Measurements from ENCODE around the gene PODXL.
A peak's percentile ranks its signal among the peaks of the same experiment; 100 is the strongest.
"Not testable (repeated sequence)": the region's sequence is repeated elsewhere in the genome, so short reads cannot be mapped to it uniquely, and the experiment has no call there.

Gene PODXL

DNA sequence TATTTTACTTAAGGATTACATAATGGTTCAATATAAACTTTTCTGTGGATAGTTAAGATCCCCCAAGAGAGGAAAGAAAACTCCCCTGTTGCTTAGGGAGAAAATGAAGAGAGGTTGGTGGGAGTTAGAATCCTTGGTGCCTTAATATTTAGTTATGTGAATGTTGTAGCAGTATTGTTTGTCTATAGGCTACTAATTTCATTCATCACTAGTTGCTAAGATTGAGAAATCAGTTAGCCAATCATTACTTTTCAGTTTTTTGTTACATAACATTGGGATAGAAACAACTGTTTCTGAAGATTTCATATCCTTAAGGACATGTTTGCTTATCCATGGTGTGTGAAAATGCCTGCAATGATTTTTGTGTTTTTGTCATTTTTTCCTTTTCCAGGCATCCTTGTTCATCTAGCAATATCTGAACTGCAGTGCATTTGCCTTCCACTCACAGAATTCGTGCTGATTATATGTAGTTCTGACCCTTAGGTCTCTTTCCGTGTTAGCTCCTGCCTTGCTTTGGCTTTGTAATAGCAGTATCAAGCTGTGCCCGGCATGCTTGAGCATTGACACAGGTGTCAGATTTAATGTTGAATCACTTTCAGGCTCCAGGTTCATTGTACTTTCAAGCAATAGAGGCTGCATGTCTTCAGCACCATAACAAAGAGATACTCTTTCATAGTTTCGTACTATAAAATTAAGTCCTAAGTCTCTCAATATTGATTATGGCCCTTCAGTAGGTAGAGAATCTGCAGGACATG is 85.0 kb downstream of the PODXL start:
- no peak for DNase-seq
- Histone ChIP-seq H3K4me3 (ENCODE audit: control insufficient read depth in 1 of 7, extremely low read depth in 1 of 7, insufficient read depth in 4 of 7, low read depth in 2 of 7, low read length in 6 of 7) (no peak overlapping the region), H3K9me3 (ENCODE audit: control extremely low read depth in 1 of 5, control insufficient read depth in 4 of 5, insufficient read depth in 2 of 5, low read depth in 1 of 5, low read length in 4 of 5) (peaks cover 0 to 4% (median 0%) of the 10 kb centered on the region in 5 experiments), H3K36me3 (ENCODE audit: control insufficient read depth in 4 of 4, insufficient read depth in 4 of 4, low read length in 3 of 4) (peaks cover 30 to 79% (median 52%) of the 10 kb centered on the region in 4 experiments), H3K27me3 (replicated peaks in 2 of 5; ENCODE audit: control insufficient read depth in 4 of 5, insufficient read depth in 5 of 5, low read length in 4 of 5) (no peaks in the 10 kb centered on the region), H3K27ac (ENCODE audit: insufficient read depth in 1 of 2, low read depth in 1 of 2, low read length in 2 of 2, poor library complexity in 1 of 2, severe bottlenecking in 2 of 2) (no peak overlapping the region), H3K4me1 (ENCODE audit: control extremely low read depth in 1 of 4, control insufficient read depth in 4 of 4, insufficient read depth in 4 of 4, low read length in 3 of 4) (no peaks in the 10 kb centered on the region)
- ChIA-PET POLR2A (no interaction called here), CTCF (interaction anchor here (0.9 kb wide), 1 partner anchor 12 kb away, joined by 3 read pairs; no protein-coding TSS in a partner anchor)
- 92% methylated on average over 2 of the region's 4 CpGs for WGBS (ENCODE audit: insufficient coverage)

DNA sequence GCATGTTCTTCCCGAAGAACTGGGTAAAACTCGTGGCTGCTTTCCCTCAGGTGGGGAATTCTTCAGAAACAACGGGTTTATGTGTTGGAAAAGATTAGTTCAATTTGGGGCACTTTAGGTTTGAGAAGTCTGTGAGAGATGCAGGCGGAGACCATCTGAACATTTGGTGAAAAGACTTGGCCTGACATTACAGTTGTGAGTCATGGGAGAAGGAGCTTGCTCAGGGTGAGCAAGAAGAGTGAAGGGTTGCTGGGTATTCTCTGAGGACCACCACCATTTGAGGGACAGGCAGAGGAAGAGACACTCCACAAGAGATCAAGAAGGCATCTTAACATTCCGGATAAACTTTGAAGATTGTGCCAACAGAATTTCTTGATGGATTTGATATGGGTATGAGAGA is 88.6 kb downstream of the PODXL start:
- Histone ChIP-seq H3K4me1 (ENCODE audit: control extremely low read depth in 1 of 4, control insufficient read depth in 4 of 4, insufficient read depth in 4 of 4, low read length in 3 of 4) (no peaks in the 10 kb centered on the region), H3K9me3 (ENCODE audit: control extremely low read depth in 1 of 5, control insufficient read depth in 4 of 5, insufficient read depth in 2 of 5, low read depth in 1 of 5, low read length in 4 of 5) (no peaks in the 10 kb centered on the region), H3K27ac (ENCODE audit: insufficient read depth in 1 of 2, low read depth in 1 of 2, low read length in 2 of 2, poor library complexity in 1 of 2, severe bottlenecking in 2 of 2) (no peak overlapping the region), H3K4me3 (ENCODE audit: control insufficient read depth in 1 of 7, extremely low read depth in 1 of 7, insufficient read depth in 4 of 7, low read depth in 2 of 7, low read length in 6 of 7) (no peak overlapping the region), H3K36me3 (ENCODE audit: control insufficient read depth in 4 of 4, insufficient read depth in 4 of 4, low read length in 3 of 4) (peaks cover 44 to 76% (median 59%) of the 10 kb centered on the region in 4 experiments), H3K27me3 (replicated peaks in 2 of 5; ENCODE audit: control insufficient read depth in 4 of 5, insufficient read depth in 5 of 5, low read length in 4 of 5) (no peaks in the 10 kb centered on the region)
- POLR2A ChIA-PET, result no interaction called here
- WGBS (ENCODE audit: insufficient coverage), result 100% methylated on average over 4 of the region's 5 CpGs
- CTCF ChIA-PET, result interaction anchor here (1.0 kb wide), 1 partner anchor 21 kb away, joined by 3 read pairs; no protein-coding TSS in a partner anchor
- no peak for DNase-seq

DNA sequence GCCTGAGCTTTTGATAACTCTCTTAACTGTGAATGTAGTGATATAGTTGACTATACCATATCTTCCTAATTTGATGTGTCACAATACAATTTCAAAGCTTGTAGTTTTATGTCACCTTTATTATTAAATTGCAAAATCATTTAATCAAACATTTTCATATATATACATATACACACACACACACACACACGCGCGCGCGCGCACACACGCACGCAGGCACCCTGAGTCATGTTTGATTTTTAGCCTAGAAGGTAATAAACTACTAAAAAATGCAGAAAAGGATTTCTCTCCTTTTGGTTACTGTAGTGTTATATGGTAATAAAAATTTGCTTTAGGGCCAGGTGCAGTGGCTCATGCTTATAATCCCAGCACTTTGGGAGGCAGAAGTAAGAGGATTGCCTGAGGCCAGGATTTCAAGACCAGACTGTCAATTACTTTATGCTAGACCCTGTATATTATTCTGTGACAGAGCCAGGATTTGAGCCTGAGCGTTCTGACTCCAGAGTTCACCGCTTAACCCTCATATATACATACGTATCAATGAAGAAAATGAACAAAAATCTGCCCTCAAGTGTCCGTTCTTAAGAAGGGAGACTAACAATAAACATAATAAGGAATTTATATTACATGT is 89.6 kb downstream of the PODXL start:
- Histone ChIP-seq H3K27ac (ENCODE audit: insufficient read depth in 1 of 2, low read depth in 1 of 2, low read length in 2 of 2, poor library complexity in 1 of 2, severe bottlenecking in 2 of 2) (no peak overlapping the region), H3K4me3 (ENCODE audit: control insufficient read depth in 1 of 7, extremely low read depth in 1 of 7, insufficient read depth in 4 of 7, low read depth in 2 of 7, low read length in 6 of 7) (no peak overlapping the region), H3K36me3 (ENCODE audit: control insufficient read depth in 4 of 4, insufficient read depth in 4 of 4, low read length in 3 of 4) (peaks cover 39 to 74% (median 56%) of the 10 kb centered on the region in 4 experiments), H3K27me3 (replicated peaks in 2 of 5; ENCODE audit: control insufficient read depth in 4 of 5, insufficient read depth in 5 of 5, low read length in 4 of 5) (no peaks in the 10 kb centered on the region), H3K9me3 (ENCODE audit: control extremely low read depth in 1 of 5, control insufficient read depth in 4 of 5, insufficient read depth in 2 of 5, low read depth in 1 of 5, low read length in 4 of 5) (no peaks in the 10 kb centered on the region), H3K4me1 (ENCODE audit: control extremely low read depth in 1 of 4, control insufficient read depth in 4 of 4, insufficient read depth in 4 of 4, low read length in 3 of 4) (no peaks in the 10 kb centered on the region)
- ChIA-PET CTCF (no interaction called here), POLR2A (interaction anchor here (0.6 kb wide), 1 partner anchor 11 kb away, joined by 3 read pairs; no protein-coding TSS in a partner anchor)
- no CpG with 5 or more reads among the region's 12 CpGs for WGBS (ENCODE audit: insufficient coverage)
- DNase-seq, result peak in 2 of 3 donors; percentile 5 to 9

DNA sequence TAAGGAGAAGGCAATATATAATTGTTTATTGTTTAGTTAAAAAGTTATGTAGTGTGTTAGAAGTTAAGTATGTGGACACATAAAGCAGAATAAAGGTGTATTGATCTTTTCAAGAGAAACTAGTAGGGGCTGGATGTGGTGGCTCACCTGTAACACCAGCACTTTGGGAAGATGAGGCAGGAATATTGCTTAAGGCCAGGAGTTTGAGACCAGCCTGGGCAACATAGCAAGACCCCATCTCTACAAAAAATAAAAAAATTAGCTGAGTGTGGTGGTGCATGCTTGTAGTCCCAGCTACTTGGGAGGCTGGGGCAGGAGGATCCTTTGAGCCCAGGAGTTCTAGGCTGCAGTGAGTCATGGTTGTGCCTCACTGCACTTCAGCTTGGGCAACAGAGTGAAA is 93.7 kb downstream of the PODXL start:
- H3K27me3 ChIP-seq (replicated peaks in 2 of 5; ENCODE audit: control insufficient read depth in 4 of 5, insufficient read depth in 5 of 5, low read length in 4 of 5); H3K4me1 ChIP-seq (ENCODE audit: control extremely low read depth in 1 of 4, control insufficient read depth in 4 of 4, insufficient read depth in 4 of 4, low read length in 3 of 4); DNase-seq; H3K4me3 ChIP-seq (ENCODE audit: control insufficient read depth in 1 of 7, extremely low read depth in 1 of 7, insufficient read depth in 4 of 7, low read depth in 2 of 7, low read length in 6 of 7); POLR2A ChIA-PET; H3K27ac ChIP-seq (ENCODE audit: insufficient read depth in 1 of 2, low read depth in 1 of 2, low read length in 2 of 2, poor library complexity in 1 of 2, severe bottlenecking in 2 of 2); CTCF ChIA-PET; H3K9me3 ChIP-seq (ENCODE audit: control extremely low read depth in 1 of 5, control insufficient read depth in 4 of 5, insufficient read depth in 2 of 5, low read depth in 1 of 5, low read length in 4 of 5): not testable (repeated sequence)
- peaks cover 19 to 54% (median 37%) of the 10 kb centered on the region in 4 experiments for H3K36me3 ChIP-seq (ENCODE audit: control insufficient read depth in 4 of 4, insufficient read depth in 4 of 4, low read length in 3 of 4)

DNA sequence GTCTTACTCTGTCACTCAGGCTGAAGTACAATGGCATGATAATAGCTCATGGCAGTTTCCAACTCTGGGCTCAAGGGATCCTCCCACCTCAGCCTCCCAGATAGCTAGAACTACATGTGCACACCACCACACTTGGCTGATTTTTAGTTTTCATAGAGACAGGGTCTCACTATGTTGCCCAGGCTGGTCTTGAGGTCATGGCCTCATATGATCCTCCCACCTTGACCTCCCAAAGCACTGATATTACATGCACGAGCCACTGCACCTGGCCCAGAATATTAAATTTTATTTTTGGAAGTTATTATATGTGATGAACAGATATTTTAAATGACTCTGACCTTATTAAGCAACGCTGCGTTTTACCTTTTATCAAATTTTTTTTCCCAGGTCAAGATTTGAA is 94.4 kb downstream of the PODXL start:
- WGBS (ENCODE audit: insufficient coverage), result no CpG with 5 or more reads among the region's 3 CpGs
- POLR2A ChIA-PET, result no interaction called here

DNA sequence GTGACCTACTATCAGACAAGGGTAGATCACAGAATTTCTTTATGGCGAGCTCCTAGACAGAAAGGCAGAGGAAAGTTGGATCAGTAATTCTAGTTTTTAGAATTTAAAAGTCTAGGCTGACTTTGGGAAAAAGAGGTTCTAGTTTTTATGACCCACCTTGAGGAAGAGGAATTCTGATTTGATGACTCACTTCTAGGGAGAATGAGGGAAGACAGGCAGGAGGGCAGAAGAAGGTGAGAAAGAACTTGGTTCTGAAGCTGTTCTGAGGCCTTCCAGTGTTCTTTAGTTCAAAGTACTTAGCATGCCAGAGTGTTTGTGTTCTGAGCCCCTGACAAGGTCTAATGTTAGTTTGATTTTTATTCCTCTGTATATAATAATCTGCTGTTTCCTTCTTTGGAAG is 97.2 kb downstream of the PODXL start:
- no peak for DNase-seq
- Histone ChIP-seq H3K9me3 (ENCODE audit: control extremely low read depth in 1 of 5, control insufficient read depth in 4 of 5, insufficient read depth in 2 of 5, low read depth in 1 of 5, low read length in 4 of 5) (no peaks in the 10 kb centered on the region), H3K4me3 (ENCODE audit: control insufficient read depth in 1 of 7, extremely low read depth in 1 of 7, insufficient read depth in 4 of 7, low read depth in 2 of 7, low read length in 6 of 7) (no peak overlapping the region), H3K27me3 (replicated peaks in 2 of 5; ENCODE audit: control insufficient read depth in 4 of 5, insufficient read depth in 5 of 5, low read length in 4 of 5) (no peaks in the 10 kb centered on the region), H3K4me1 (ENCODE audit: control extremely low read depth in 1 of 4, control insufficient read depth in 4 of 4, insufficient read depth in 4 of 4, low read length in 3 of 4) (peaks cover 0 to 10% (median 3%) of the 10 kb centered on the region in 4 experiments), H3K27ac (ENCODE audit: insufficient read depth in 1 of 2, low read depth in 1 of 2, low read length in 2 of 2, poor library complexity in 1 of 2, severe bottlenecking in 2 of 2) (no peak overlapping the region), H3K36me3 (ENCODE audit: control insufficient read depth in 4 of 4, insufficient read depth in 4 of 4, low read length in 3 of 4) (peaks cover 13 to 34% (median 23%) of the 10 kb centered on the region in 4 experiments)
- ChIA-PET POLR2A (no interaction called here), CTCF (interaction anchor here (0.6 kb wide), 1 partner anchor 224 kb away, joined by 3 read pairs; no protein-coding TSS in a partner anchor)
- 100% methylated on average over 1 of the region's 1 CpG for WGBS (ENCODE audit: insufficient coverage)

More for the DNA sequence above, 94.4 kb downstream of the PODXL start:
- Histone ChIP-seq H3K27ac (ENCODE audit: insufficient read depth in 1 of 2, low read depth in 1 of 2, low read length in 2 of 2, poor library complexity in 1 of 2, severe bottlenecking in 2 of 2) (no peak overlapping the region), H3K9me3 (ENCODE audit: control extremely low read depth in 1 of 5, control insufficient read depth in 4 of 5, insufficient read depth in 2 of 5, low read depth in 1 of 5, low read length in 4 of 5) (no peaks in the 10 kb centered on the region), H3K27me3 (replicated peaks in 2 of 5; ENCODE audit: control insufficient read depth in 4 of 5, insufficient read depth in 5 of 5, low read length in 4 of 5) (no peaks in the 10 kb centered on the region), H3K36me3 (ENCODE audit: control insufficient read depth in 4 of 4, insufficient read depth in 4 of 4, low read length in 3 of 4) (peaks cover 17 to 48% (median 33%) of the 10 kb centered on the region in 4 experiments), H3K4me1 (ENCODE audit: control extremely low read depth in 1 of 4, control insufficient read depth in 4 of 4, insufficient read depth in 4 of 4, low read length in 3 of 4) (no peaks in the 10 kb centered on the region), H3K4me3 (ENCODE audit: control insufficient read depth in 1 of 7, extremely low read depth in 1 of 7, insufficient read depth in 4 of 7, low read depth in 2 of 7, low read length in 6 of 7) (no peak overlapping the region)
- DNase-seq, result no peak
- CTCF ChIA-PET, result no interaction called here

DNA sequence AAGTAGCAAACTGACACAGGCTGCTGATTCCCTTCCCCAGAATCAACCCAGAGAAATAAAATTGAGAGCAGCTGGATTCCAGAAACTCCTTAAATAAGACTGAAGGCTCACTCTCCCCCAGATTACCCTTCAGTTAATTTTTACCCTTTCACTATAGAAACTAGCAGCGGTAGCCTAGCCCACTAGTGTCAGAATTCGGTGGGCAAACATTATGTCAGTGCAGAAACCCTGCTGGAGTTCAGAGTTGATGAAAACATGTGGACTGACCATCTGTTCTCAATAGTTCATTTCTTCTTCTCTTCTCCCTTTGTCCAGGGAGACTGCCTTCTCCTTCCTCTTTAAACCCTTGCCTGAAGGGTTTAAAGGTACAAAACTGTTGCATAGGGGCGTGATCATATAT is 100.1 kb downstream of the PODXL start:
- no peak for DNase-seq
- Histone ChIP-seq H3K4me1 (ENCODE audit: control extremely low read depth in 1 of 4, control insufficient read depth in 4 of 4, insufficient read depth in 4 of 4, low read length in 3 of 4) (peaks cover 0 to 10% (median 3%) of the 10 kb centered on the region in 4 experiments), H3K4me3 (ENCODE audit: control insufficient read depth in 1 of 7, extremely low read depth in 1 of 7, insufficient read depth in 4 of 7, low read depth in 2 of 7, low read length in 6 of 7) (no peak overlapping the region), H3K27ac (ENCODE audit: insufficient read depth in 1 of 2, low read depth in 1 of 2, low read length in 2 of 2, poor library complexity in 1 of 2, severe bottlenecking in 2 of 2) (no peak overlapping the region), H3K9me3 (ENCODE audit: control extremely low read depth in 1 of 5, control insufficient read depth in 4 of 5, insufficient read depth in 2 of 5, low read depth in 1 of 5, low read length in 4 of 5) (no peaks in the 10 kb centered on the region), H3K36me3 (ENCODE audit: control insufficient read depth in 4 of 4, insufficient read depth in 4 of 4, low read length in 3 of 4) (peaks cover 7 to 26% (median 13%) of the 10 kb centered on the region in 4 experiments), H3K27me3 (replicated peaks in 2 of 5; ENCODE audit: control insufficient read depth in 4 of 5, insufficient read depth in 5 of 5, low read length in 4 of 5) (no peaks in the 10 kb centered on the region)
- CTCF ChIA-PET, result no interaction called here
- POLR2A ChIA-PET, result no interaction called here
- 86% methylated on average over 2 of the region's 3 CpGs for WGBS (ENCODE audit: insufficient coverage)

Measured in common myeloid progenitor, CD34-positive (primary cell).